ENCODE results near the gene FAM83B. TPM values are rescaled to one million over a fixed set of nuclear protein-coding genes. Genes with fewer than 3 reads are reported as not detected.
"Not testable (repeated sequence)": the region's sequence is repeated elsewhere in the genome, so short reads cannot be mapped to it uniquely, and the experiment has no call there.

The FAM83B gene
- total RNA-seq, 1 experiment from 2014 or later, result 0.10 TPM

GRCh38 chr6:54958446-54958845, 111.9 kb downstream of the FAM83B start:
- Histone ChIP-seq H3K27ac (no peak overlapping the region), H3K27me3 (no peaks in the 10 kb centered on the region), H3K4me1 (no peaks in the 10 kb centered on the region), H3K4me3 (no peak overlapping the region), H3K9me3 (replicated peaks) (no peaks in the 10 kb centered on the region), H3K36me3 (no peaks in the 10 kb centered on the region)
- no peak for DNase-seq

GRCh38 chr6:54959820-54960219, 113.2 kb downstream of the FAM83B start:
- Histone ChIP-seq H3K9me3 (replicated peaks) (no peaks in the 10 kb centered on the region), H3K27me3 (no peaks in the 10 kb centered on the region), H3K36me3 (no peaks in the 10 kb centered on the region), H3K4me3 (no peak overlapping the region), H3K4me1 (no peaks in the 10 kb centered on the region), H3K27ac (no peak overlapping the region)
- DNase-seq, result no peak

- not testable (repeated sequence) for DNase-seq; H3K27me3 ChIP-seq; H3K4me1 ChIP-seq; H3K36me3 ChIP-seq; H3K9me3 ChIP-seq (replicated peaks); H3K4me3 ChIP-seq; H3K27ac ChIP-seq
These were observed 114.8 kb downstream of the FAM83B start for GRCh38 chr6:54961372-54961771.

GRCh38 chr6:54970337-54970736, 123.8 kb downstream of the FAM83B start:
- no peak overlapping the region for H3K27ac ChIP-seq
- no peaks in the 10 kb centered on the region for H3K27me3 ChIP-seq
- no peak for DNase-seq
- no peaks in the 10 kb centered on the region for H3K9me3 ChIP-seq (replicated peaks)
- H3K4me3 ChIP-seq, result no peak overlapping the region
- H3K36me3 ChIP-seq, result no peaks in the 10 kb centered on the region
- no peaks in the 10 kb centered on the region for H3K4me1 ChIP-seq

- no peaks in the 10 kb centered on the region for H3K9me3 ChIP-seq (replicated peaks)
- no peak for DNase-seq
- no peaks in the 10 kb centered on the region for H3K27me3 ChIP-seq
- no peak overlapping the region for H3K4me3 ChIP-seq
- no peak overlapping the region for H3K27ac ChIP-seq
- no peaks in the 10 kb centered on the region for H3K4me1 ChIP-seq
- no peaks in the 10 kb centered on the region for H3K36me3 ChIP-seq
These were observed 125.3 kb downstream of the FAM83B start for GRCh38 chr6:54971825-54972224.

- not testable (repeated sequence) for H3K9me3 ChIP-seq (replicated peaks); H3K27me3 ChIP-seq; DNase-seq
These were observed 132.6 kb downstream of the FAM83B start for GRCh38 chr6:54979161-54979560.

GRCh38 chr6:54980511-54981275, 134.1 kb downstream of the FAM83B start:
- no peaks in the 10 kb centered on the region for H3K4me1 ChIP-seq

More at GRCh38 chr6:54979161-54979560, 132.6 kb downstream of the FAM83B start:
- not testable (repeated sequence) for H3K4me1 ChIP-seq, H3K27ac ChIP-seq, H3K4me3 ChIP-seq, H3K36me3 ChIP-seq

GRCh38 chr6:54981276-54981609, 134.7 kb downstream of the FAM83B start:
- DNase-seq, result no peak
- H3K27ac ChIP-seq, result no peak overlapping the region
- H3K4me3 ChIP-seq, result no peak overlapping the region
- no peaks in the 10 kb centered on the region for H3K4me1 ChIP-seq
- H3K9me3 ChIP-seq (replicated peaks), result no peaks in the 10 kb centered on the region
- H3K36me3 ChIP-seq, result no peaks in the 10 kb centered on the region
- H3K27me3 ChIP-seq, result no peaks in the 10 kb centered on the region

More at GRCh38 chr6:54980511-54981275, 134.1 kb downstream of the FAM83B start:
- H3K36me3 ChIP-seq, result no peaks in the 10 kb centered on the region
- H3K9me3 ChIP-seq (replicated peaks), result no peaks in the 10 kb centered on the region
- DNase-seq, result no peak
- no peak overlapping the region for H3K27ac ChIP-seq
- no peak overlapping the region for H3K4me3 ChIP-seq
- no peaks in the 10 kb centered on the region for H3K27me3 ChIP-seq

GRCh38 chr6:54981647-54982046, 135.1 kb downstream of the FAM83B start:
- H3K36me3 ChIP-seq, result no peaks in the 10 kb centered on the region
- no peaks in the 10 kb centered on the region for H3K9me3 ChIP-seq (replicated peaks)
- no peaks in the 10 kb centered on the region for H3K4me1 ChIP-seq
- H3K27me3 ChIP-seq, result no peaks in the 10 kb centered on the region
- DNase-seq, result no peak
- H3K4me3 ChIP-seq, result no peak overlapping the region
- no peak overlapping the region for H3K27ac ChIP-seq

GRCh38 chr6:54987633-54988290, 141.2 kb downstream of the FAM83B start:
- Histone ChIP-seq H3K4me3 (no peak overlapping the region), H3K27me3 (no peaks in the 10 kb centered on the region), H3K9me3 (replicated peaks) (no peaks in the 10 kb centered on the region), H3K4me1 (no peaks in the 10 kb centered on the region), H3K36me3 (no peaks in the 10 kb centered on the region), H3K27ac (no peak overlapping the region)
- no peak for DNase-seq

GRCh38 chr6:54988576-54988975, 142.0 kb downstream of the FAM83B start:
- H3K4me3 ChIP-seq, result no peak overlapping the region
- H3K4me1 ChIP-seq, result no peaks in the 10 kb centered on the region
- DNase-seq, result no peak
- H3K36me3 ChIP-seq, result no peaks in the 10 kb centered on the region
- H3K27me3 ChIP-seq, result no peaks in the 10 kb centered on the region
- H3K9me3 ChIP-seq (replicated peaks), result no peaks in the 10 kb centered on the region
- H3K27ac ChIP-seq, result no peak overlapping the region

- Histone ChIP-seq H3K4me1 (no peaks in the 10 kb centered on the region), H3K36me3 (no peaks in the 10 kb centered on the region), H3K9me3 (replicated peaks) (no peaks in the 10 kb centered on the region), H3K27me3 (no peaks in the 10 kb centered on the region), H3K27ac (no peak overlapping the region), H3K4me3 (no peak overlapping the region)
- DNase-seq, result no peak
These were observed 143.4 kb downstream of the FAM83B start for GRCh38 chr6:54990001-54990400.

All from SJCRH30 (cell line).